WI38 (cell line): Measurements from ENCODE around the gene HCFC1R1.
"Not testable (repeated sequence)": the region's sequence is repeated elsewhere in the genome, so short reads cannot be mapped to it uniquely, and the experiment has no call there.

Experiments
- H3K4me3 ChIP-seq: 2 replicates; pipeline ENCODE4 v1.5.1; 2011; ENCODE audit warnings: low read depth, mild to moderate bottlenecking, control low read depth, low read length
- CTCF ChIP-seq: IDR thresholded peaks from 2 replicates; pipeline ENCODE4 v1.5.1; 2012; ENCODE audit warnings: low read depth, mild to moderate bottlenecking, control low read depth, low read length

HCFC1R1 gene

GRCh38 chr16:3059723-3060242, 36.0 kb upstream of the HCFC1R1 start:
- no peak for TF ChIP-seq CTCF

DNA sequence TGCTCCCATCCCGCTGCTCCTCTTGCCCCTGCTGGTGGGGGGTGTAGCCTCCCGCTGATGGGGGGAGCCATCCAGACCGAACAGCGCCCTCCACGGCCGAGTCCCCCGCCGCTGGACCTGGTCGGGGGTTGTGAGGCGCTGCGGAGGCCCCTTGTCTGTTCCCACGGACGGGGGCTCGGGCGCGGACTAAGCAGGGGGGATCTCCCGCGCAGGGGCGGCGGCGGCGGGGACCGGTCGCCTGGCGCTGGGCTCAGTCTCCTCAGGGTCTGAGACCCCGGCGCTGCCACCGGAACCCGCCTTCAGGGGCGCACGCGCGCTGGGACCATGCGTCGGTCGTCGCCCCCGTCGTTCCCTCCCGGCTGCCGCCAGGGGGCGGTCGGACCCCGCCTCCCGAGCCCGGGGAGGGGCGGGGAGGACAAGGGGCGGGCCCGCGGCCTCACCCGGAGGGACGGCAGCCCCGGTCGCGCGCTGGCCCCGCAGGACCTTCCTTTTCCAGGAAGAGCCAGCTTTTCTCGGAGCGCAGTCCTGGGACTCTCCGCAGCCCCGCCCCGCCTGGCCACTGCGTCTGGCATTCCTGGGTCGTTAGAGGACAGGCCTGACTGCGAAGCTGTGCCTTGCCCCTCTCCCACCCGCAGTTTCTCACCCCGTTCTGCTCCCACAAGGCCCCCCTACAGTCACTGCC, 35.4 kb upstream of the HCFC1R1 start:
- peak; percentile 57 for TF ChIP-seq CTCF
- peak overlapping the region; percentile 80 for H3K4me3 ChIP-seq

More at GRCh38 chr16:3059723-3060242, 36.0 kb upstream of the HCFC1R1 start:
- peak overlapping the region; percentile 80 for H3K4me3 ChIP-seq

GRCh38 chr16:3058139-3059030, 34.6 kb upstream of the HCFC1R1 start:
- TF ChIP-seq CTCF: no peak

DNA sequence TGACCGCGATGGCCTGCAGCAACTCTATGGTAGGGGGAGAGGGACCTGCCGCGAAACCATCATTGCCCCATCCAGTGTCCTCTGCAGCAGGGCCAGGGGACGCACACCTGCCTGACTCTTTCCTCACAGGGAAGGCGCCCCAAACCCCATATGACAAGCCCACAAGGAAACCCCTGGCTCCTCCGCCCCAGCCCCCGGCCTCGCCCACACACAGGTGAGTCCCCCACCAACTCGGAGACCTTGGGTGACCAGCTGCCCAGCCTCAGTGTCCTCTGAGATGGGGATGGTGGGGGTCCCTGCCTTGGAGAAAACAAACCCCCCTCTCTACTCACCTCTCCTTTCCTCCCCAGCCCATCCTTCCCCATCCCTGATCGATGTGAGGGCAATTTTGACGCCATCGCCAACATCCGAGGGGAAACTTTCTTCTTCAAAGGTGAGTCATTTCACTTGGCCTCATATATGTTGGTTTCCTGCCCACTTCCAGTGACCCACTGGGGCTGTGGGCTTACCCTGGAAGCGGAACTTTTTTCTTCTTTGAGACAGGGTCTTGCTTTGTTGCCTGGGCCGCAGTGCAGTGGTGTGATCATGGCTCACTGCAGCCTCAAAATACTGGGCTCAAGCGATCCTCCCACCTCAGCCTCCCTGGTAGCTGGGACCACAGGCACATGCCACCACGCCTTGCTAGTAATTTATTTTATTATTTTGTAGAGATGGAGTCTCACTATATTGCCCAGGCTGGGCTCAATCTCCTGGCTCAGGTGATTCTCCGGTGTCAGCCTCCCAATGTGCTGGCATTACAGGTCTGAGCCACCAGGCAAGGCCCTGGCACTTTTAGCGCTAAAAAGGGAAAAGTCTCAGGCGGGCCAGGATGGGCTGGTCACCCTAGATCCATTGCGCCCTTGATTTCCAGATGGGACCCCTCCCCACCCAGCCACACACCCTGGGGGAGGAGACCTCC, 33.7 kb upstream of the HCFC1R1 start:
- TF ChIP-seq CTCF: no peak
- no peak overlapping the region; the same call in 1 of the 2 replicates for H3K4me3 ChIP-seq

More at GRCh38 chr16:3058139-3059030, 34.6 kb upstream of the HCFC1R1 start:
- H3K4me3 ChIP-seq: peak overlapping the region; percentile 80

DNA sequence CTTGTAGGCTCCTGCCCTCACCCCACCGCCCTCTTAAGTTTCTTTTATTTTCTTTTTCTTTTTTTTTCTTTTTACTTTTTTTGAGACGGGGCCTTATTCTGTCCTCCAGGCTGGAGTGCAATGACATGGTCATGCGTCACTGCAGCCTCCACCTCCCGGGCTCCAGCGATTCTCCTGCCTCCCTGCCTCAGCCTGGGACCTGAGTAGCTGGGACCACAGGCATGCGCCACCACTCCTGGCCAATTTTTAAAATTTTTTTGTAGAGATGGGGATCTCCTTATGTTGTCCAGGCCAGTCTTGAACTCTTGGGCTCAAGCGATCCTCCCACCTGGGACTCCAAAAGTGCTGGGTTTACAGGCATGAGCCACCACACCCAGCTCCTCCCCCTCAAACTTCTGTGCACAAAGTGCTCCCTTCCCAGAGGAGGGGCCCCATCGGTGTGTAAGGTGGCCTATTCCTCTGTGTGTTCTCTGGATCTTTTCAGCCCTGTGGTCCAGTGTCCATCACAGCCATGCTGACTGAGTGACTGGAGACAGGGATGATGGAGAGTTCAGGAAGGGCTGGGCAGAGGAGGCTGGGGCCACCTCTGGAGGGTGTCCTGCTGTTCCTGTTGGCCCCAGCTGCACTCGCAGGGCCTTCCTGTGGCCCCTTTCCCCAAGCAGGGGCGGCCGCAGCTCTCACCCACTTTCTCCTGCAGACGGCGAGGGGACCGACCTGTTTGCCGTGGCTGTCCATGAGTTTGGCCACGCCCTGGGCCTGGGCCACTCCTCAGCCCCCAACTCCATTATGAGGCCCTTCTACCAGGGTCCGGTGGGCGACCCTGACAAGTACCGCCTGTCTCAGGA, 32.8 kb upstream of the HCFC1R1 start:
- TF ChIP-seq CTCF: no peak
- no peak overlapping the region for H3K4me3 ChIP-seq

GRCh38 chr16:3055734-3056115, 32.0 kb upstream of the HCFC1R1 start:
- not testable (repeated sequence) for H3K4me3 ChIP-seq
